H1 (cell line): ENCODE measurements around the gene RRP1B. TPM values are rescaled to one million over a fixed set of nuclear protein-coding genes. Genes with fewer than 3 reads are reported as not detected.

Source experiments
- BCL11A ChIP-seq, 2 experiments: IDR thresholded peaks; one replicate each; pipeline ENCODE4 v1.6.1; 2011; ENCODE audit warnings: low read depth in 2 of 2, low read length in 2 of 2, mild to moderate bottlenecking in 2 of 2
- NANOG ChIP-seq: IDR thresholded peaks from 2 replicates; pipeline ENCODE4 v1.6.1; 2011; ENCODE audit warnings: low read length, low read depth, mild to moderate bottlenecking, inconsistent platforms; ENCODE audit not compliant: insufficient read depth, poor library complexity, severe bottlenecking
- TAF1 ChIP-seq: IDR thresholded peaks from 2 replicates; pipeline ENCODE4 v1.6.1; 2011; ENCODE audit warnings: mild to moderate bottlenecking, low read depth, low read length
- polyA plus RNA-seq, 7 experiments: library from polyadenylated mRNA; depleted of rRNA in 3 of 7; stranded (reverse) in 5 of 7; unstranded in 2 of 7; fragments of >200 nt in 5 of 7; fragments of 200-250 nt in 2 of 7; gene quantifications; 1 replicate in 5 of 7; 2 replicates in 1 of 7; 4 replicates in 1 of 7; pipeline versions ENCODE4 v1.2.1 to v1.2.3, GENCODE V29; 2011 to 2013; ENCODE audit warnings: missing spikeins in 2 of 7, mixed read lengths in 2 of 7
- total RNA-seq: library from RNA; stranded (reverse); fragmentation: NEBNext Ultra II Directional; extraction: Animal tissue kit (Norgen Biotek cat#: 25700); gene quantifications from 2 replicates; pipeline ENCODE4 v1.2.1, GENCODE V29; 2021

Gene RRP1B
- total and polyA plus RNA-seq, 2 of the 8 experiments (the other 6 are each of a cell fraction or from before 2014, with no cell fraction given): 25.8 to 97.3 TPM

GRCh38 chr21:43664358-43664757, 5.0 kb downstream of the RRP1B start (continued):
- TF ChIP-seq BCL11A (IDR thresholded peaks at IDR 0.05; ENCODE audit: low read depth in 2 of 2, low read length in 2 of 2) (no peak), NANOG (no peak), TAF1 (no peak)
- TF ChIP-seq, all 59 proteins: peak for 0
